Measurements from ENCODE around the gene RBM33. TPM values are rescaled to one million over a fixed set of nuclear protein-coding genes. Genes with fewer than 3 reads are reported as not detected.
A peak's percentile ranks its signal among the peaks of the same experiment; 100 is the strongest.

RBM33 gene
- total RNA-seq, 4 donors from 2014 or later, result 35.7 to 59.9 (median 44.5) TPM

- intact Hi-C loops (cut with DNase I), result no loop called here
- WGBS, 2 donors, result 67 to 85% methylated on average over 3 to 16 of the region's 16 CpGs
- no peak for TF ChIP-seq CTCF (IDR thresholded peaks at IDR 0.05)
- TF ChIP-seq POLR2A (IDR thresholded peaks at IDR 0.05), result no peak
Measured at GRCh38 chr7:155800741-155801267, 156.3 kb downstream of the RBM33 start.

GRCh38 chr7:155802291-155802690, 157.8 kb downstream of the RBM33 start:
- H3K27me3 ChIP-seq, result no peaks in the 10 kb centered on the region
- 67 to 71% methylated on average over 6 of the region's 6 CpGs for WGBS, 2 donors
- no peaks in the 10 kb centered on the region for H3K36me3 ChIP-seq
- DNase-seq, result no peak
- H3K4me1 ChIP-seq, result peaks cover 9 to 28% of the 10 kb centered on the region in 2 donors
- no peak for TF ChIP-seq CTCF (IDR thresholded peaks at IDR 0.05)
- no peak for TF ChIP-seq POLR2A (IDR thresholded peaks at IDR 0.05)
- no peak overlapping the region for H3K4me3 ChIP-seq (replicated peaks in 1 of 3)
- H3K9me3 ChIP-seq, result no peaks in the 10 kb centered on the region
- intact Hi-C loops (cut with DNase I), result no loop called here
- H3K27ac ChIP-seq, result no peak overlapping the region

More at GRCh38 chr7:155800741-155801267, 156.3 kb downstream of the RBM33 start:
- DNase-seq, result no peak
- no peaks in the 10 kb centered on the region for H3K36me3 ChIP-seq
- H3K27me3 ChIP-seq, result no peaks in the 10 kb centered on the region
- no peaks in the 10 kb centered on the region for H3K9me3 ChIP-seq
- H3K27ac ChIP-seq, result no peak overlapping the region
- H3K4me3 ChIP-seq (replicated peaks in 1 of 3), result no peak overlapping the region
- H3K4me1 ChIP-seq, result peaks cover 9 to 32% of the 10 kb centered on the region in 2 donors

- H3K36me3 ChIP-seq, result no peaks in the 10 kb centered on the region
- TF ChIP-seq CTCF (IDR thresholded peaks at IDR 0.05) (no peak), POLR2A (IDR thresholded peaks at IDR 0.05) (no peak)
- no peaks in the 10 kb centered on the region for H3K9me3 ChIP-seq
- no peaks in the 10 kb centered on the region for H3K27me3 ChIP-seq
- H3K4me1 ChIP-seq, result peaks cover 9 to 28% of the 10 kb centered on the region in 2 donors
- DNase-seq, result no peak
- WGBS, 2 donors, result 13 to 33% methylated on average over 5 to 10 of the region's 70 CpGs
- intact Hi-C loops (cut with DNase I), result no loop called here
- no peak overlapping the region for H3K27ac ChIP-seq
- H3K4me3 ChIP-seq (replicated peaks in 1 of 3), result no peak overlapping the region
Measured at GRCh38 chr7:155802906-155803417, 158.5 kb downstream of the RBM33 start.

- peaks cover under 1% of the 10 kb centered on the region for H3K27me3 ChIP-seq
- TF ChIP-seq POLR2A (IDR thresholded peaks at IDR 0.05) (no peak), CTCF (IDR thresholded peaks at IDR 0.05) (no peak)
- peak overlapping the region in 1 of 3 donors; percentile 12 for H3K4me3 ChIP-seq (replicated peaks in 1 of 3)
- H3K9me3 ChIP-seq, result no peaks in the 10 kb centered on the region
- intact Hi-C loops (cut with DNase I), result no loop called here
- no peak overlapping the region for H3K27ac ChIP-seq
- peak in 1 of 2 donors; percentile 33 for DNase-seq
- H3K36me3 ChIP-seq, result no peaks in the 10 kb centered on the region
- WGBS, 2 donors, result 1 to 3% methylated on average over 36 to 44 of the region's 96 CpGs
- H3K4me1 ChIP-seq, result peaks cover 10 to 35% of the 10 kb centered on the region in 2 donors
Measured at GRCh38 chr7:155803418-155804376, 159.2 kb downstream of the RBM33 start.

Measured in thyroid gland (tissue), 4 donors.